NB4 (cell line): ENCODE measurements around the gene CYB5A.

ENCODE experiments used
- DNase-seq: peaks from one replicate; pipeline ENCODE4 v3.0.0; 2010; ENCODE audit warnings: low read depth
- H3K4me3 ChIP-seq: one replicate; pipeline ENCODE4 v1.5.1; 2011; ENCODE audit warnings: mild to moderate bottlenecking, low read depth, low read length, moderate library complexity
- CTCF ChIP-seq: IDR thresholded peaks from one replicate; pipeline ENCODE4 v1.5.1; 2012; ENCODE audit warnings: low read depth, low read length
- MAX ChIP-seq: IDR thresholded peaks from 2 replicates; pipeline ENCODE4 v1.6.1; 2011; ENCODE audit warnings: low read depth, low read length
- MYC ChIP-seq: IDR thresholded peaks from 2 replicates; pipeline ENCODE4 v1.6.1; 2011; ENCODE audit warnings: low read depth, low read length
- POLR2A ChIP-seq: IDR thresholded peaks from 2 replicates; pipeline ENCODE4 v1.6.1; 2011; ENCODE audit warnings: mild to moderate bottlenecking; ENCODE audit not compliant: insufficient read length; ENCODE audit errors: extremely low read depth

Gene CYB5A

GRCh38 chr18:74278983-74279382, 12.8 kb downstream of the CYB5A start:
- no peak for DNase-seq
- no peak overlapping the region for H3K4me3 ChIP-seq
- TF ChIP-seq CTCF (no peak), POLR2A (no peak), MYC (no peak), MAX (no peak)

GRCh38 chr18:74278058-74278457, 13.7 kb downstream of the CYB5A start:
- no peak for DNase-seq
- no peak overlapping the region for H3K4me3 ChIP-seq
- TF ChIP-seq POLR2A (no peak), MAX (no peak), MYC (no peak)

- no peak overlapping the region for H3K4me3 ChIP-seq
- TF ChIP-seq MAX (no peak), CTCF (no peak), POLR2A (no peak), MYC (no peak)
- no peak for DNase-seq
These were observed 14.5 kb downstream of the CYB5A start for GRCh38 chr18:74277296-74277695.

- TF ChIP-seq CTCF (no peak), MAX (no peak), POLR2A (no peak), MYC (no peak)
- DNase-seq: no peak
- no peak overlapping the region for H3K4me3 ChIP-seq
These were observed 15.2 kb downstream of the CYB5A start for GRCh38 chr18:74276609-74277008.

- H3K4me3 ChIP-seq: no peak overlapping the region
- TF ChIP-seq MYC (no peak), CTCF (no peak), POLR2A (no peak), MAX (no peak)
- no peak for DNase-seq
These were observed 16.0 kb downstream of the CYB5A start for GRCh38 chr18:74275736-74276135.

- no peak overlapping the region for H3K4me3 ChIP-seq
- no peak for TF ChIP-seq MYC
- TF ChIP-seq CTCF: no peak
- TF ChIP-seq POLR2A: no peak
- no peak for TF ChIP-seq MAX
- no peak for DNase-seq
These were observed 17.1 kb downstream of the CYB5A start for GRCh38 chr18:74274700-74275099.
